Stimulated activated memory B cell treated with anti-CD40 and anti-IgM and Interleukin-4, amounts not matched to agents 10 μg/mL and 1 μg/mL and 100 μg/mL, for 72 hours (primary cell): ENCODE measurements around the gene CECR2.

Source experiments
- ATAC-seq: fragments of 150-1000 bp; cut with Tn5 transposase; 2 replicates; pipeline ENCODE4 v1.10.0; 2021
- H3K27ac Mint-ChIP-seq: one replicate; pipeline ENCODE4 v1.8.0; 2022; ENCODE audit warnings: mild to moderate bottlenecking, mixed read lengths
- H3K27me3 Mint-ChIP-seq: one replicate; pipeline ENCODE4 v1.8.0; 2022; ENCODE audit warnings: mixed read lengths
- H3K36me3 Mint-ChIP-seq: one replicate; pipeline ENCODE4 v1.8.0; 2022; ENCODE audit warnings: mixed read lengths
- H3K4me1 Mint-ChIP-seq: one replicate; pipeline ENCODE4 v1.8.0; 2022; ENCODE audit warnings: mixed read lengths
- H3K4me3 Mint-ChIP-seq: one replicate; pipeline ENCODE4 v1.8.0; 2022; ENCODE audit warnings: mild to moderate bottlenecking, moderate library complexity, mixed read lengths
- H3K9me3 Mint-ChIP-seq: one replicate; pipeline ENCODE4 v1.8.0; 2022; ENCODE audit warnings: mixed read lengths

CECR2 gene

DNA sequence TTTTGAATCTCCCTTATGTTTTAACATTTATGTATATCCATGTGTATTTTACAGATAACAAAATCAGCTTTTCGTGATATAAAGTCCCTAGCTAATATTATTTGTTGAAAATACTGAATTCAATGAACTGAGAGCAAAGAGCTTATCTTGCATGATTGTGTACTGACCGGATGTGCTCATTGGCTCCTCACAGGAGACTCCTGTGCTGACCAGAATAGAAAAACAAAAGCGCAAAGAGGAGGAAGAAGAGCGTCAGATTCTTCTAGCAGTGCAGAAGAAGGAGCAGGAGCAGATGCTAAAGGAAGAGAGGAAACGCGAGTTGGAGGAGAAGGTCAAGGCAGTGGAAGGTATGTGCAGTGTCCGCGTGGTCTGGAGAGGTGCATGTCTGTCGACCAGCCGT lies 154.7 kb downstream of the CECR2 start:
- H3K36me3 Mint-ChIP-seq = no peaks in the 10 kb centered on the region
- H3K27ac Mint-ChIP-seq = no peak overlapping the region
- H3K4me3 Mint-ChIP-seq = no peak overlapping the region
- no peaks in the 10 kb centered on the region for H3K9me3 Mint-ChIP-seq
- peaks cover 6% of the 10 kb centered on the region for H3K4me1 Mint-ChIP-seq
- H3K27me3 Mint-ChIP-seq = peaks cover 60% of the 10 kb centered on the region
- no peak for ATAC-seq

- no peaks in the 10 kb centered on the region for H3K27me3 Mint-ChIP-seq
- no peak for ATAC-seq
Observed at GRCh38 chr22:17536269-17536668, 167.0 kb downstream of the CECR2 start.

GRCh38 chr22:17537155-17537554 lies 167.9 kb downstream of the CECR2 start:
- H3K4me3 Mint-ChIP-seq = no peak overlapping the region
- no peaks in the 10 kb centered on the region for H3K9me3 Mint-ChIP-seq
- no peaks in the 10 kb centered on the region for H3K36me3 Mint-ChIP-seq
- H3K4me1 Mint-ChIP-seq = no peaks in the 10 kb centered on the region
- no peaks in the 10 kb centered on the region for H3K27me3 Mint-ChIP-seq
- ATAC-seq = no peak
- no peak overlapping the region for H3K27ac Mint-ChIP-seq

More at GRCh38 chr22:17536269-17536668, 167.0 kb downstream of the CECR2 start:
- H3K27ac Mint-ChIP-seq = no peak overlapping the region
- no peaks in the 10 kb centered on the region for H3K36me3 Mint-ChIP-seq
- no peaks in the 10 kb centered on the region for H3K4me1 Mint-ChIP-seq
- H3K4me3 Mint-ChIP-seq = no peak overlapping the region
- H3K9me3 Mint-ChIP-seq = no peaks in the 10 kb centered on the region

DNA sequence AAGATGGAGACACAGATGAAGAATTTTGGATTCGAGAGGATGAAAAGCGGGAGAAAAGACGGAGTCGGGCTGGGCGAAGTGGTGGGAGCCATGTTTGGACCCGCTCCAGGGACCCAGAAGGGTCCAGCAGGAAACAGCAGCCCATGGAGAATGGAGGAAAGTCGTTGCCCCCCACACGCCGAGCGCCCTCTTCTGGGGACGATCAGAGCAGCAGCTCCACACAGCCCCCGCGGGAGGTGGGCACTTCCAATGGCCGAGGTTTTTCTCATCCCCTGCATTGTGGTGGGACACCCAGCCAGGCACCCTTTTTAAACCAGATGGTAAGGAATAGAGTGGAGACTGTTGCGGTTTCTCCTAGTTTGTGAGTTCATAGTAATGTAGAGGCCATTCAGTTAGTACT lies 171.2 kb downstream of the CECR2 start:
- Mint-ChIP-seq H3K36me3 (no peaks in the 10 kb centered on the region), H3K27me3 (peaks cover 14% of the 10 kb centered on the region), H3K4me3 (no peak overlapping the region), H3K4me1 (no peaks in the 10 kb centered on the region), H3K9me3 (no peaks in the 10 kb centered on the region), H3K27ac (no peak overlapping the region)
- no peak for ATAC-seq

DNA sequence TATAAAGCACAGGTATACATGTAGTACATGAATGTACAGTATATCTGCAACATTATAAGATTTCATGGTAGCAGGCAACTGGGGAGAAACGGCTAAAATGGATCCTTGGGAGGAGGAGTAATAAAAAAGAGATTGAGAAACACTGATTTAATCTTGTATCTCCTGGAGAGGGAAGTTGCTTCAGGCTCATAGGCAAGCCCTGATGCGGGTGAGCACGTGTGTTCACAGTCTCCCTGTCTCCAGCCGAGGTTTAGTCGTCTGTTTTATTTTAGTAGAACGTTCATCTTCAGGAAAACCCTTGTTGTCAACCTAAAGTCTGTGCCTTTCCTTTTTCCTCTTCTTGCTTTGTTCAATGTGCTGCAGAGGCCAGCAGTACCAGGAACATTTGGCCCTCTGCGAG lies 172.2 kb downstream of the CECR2 start:
- Mint-ChIP-seq H3K4me3 (no peak overlapping the region), H3K27me3 (peaks cover 14% of the 10 kb centered on the region), H3K27ac (no peak overlapping the region), H3K36me3 (no peaks in the 10 kb centered on the region), H3K9me3 (no peaks in the 10 kb centered on the region), H3K4me1 (no peaks in the 10 kb centered on the region)
- ATAC-seq = no peak

- H3K4me1 Mint-ChIP-seq = no peaks in the 10 kb centered on the region
- H3K36me3 Mint-ChIP-seq = no peaks in the 10 kb centered on the region
- no peak overlapping the region for H3K27ac Mint-ChIP-seq
- H3K27me3 Mint-ChIP-seq = peaks cover 14% of the 10 kb centered on the region
- H3K4me3 Mint-ChIP-seq = no peak overlapping the region
- H3K9me3 Mint-ChIP-seq = no peaks in the 10 kb centered on the region
- no peak for ATAC-seq
Observed at GRCh38 chr22:17542452-17542851, 173.2 kb downstream of the CECR2 start.

GRCh38 chr22:17548010-17548755 lies 178.9 kb downstream of the CECR2 start:
- no peaks in the 10 kb centered on the region for H3K9me3 Mint-ChIP-seq
- no peak overlapping the region for H3K27ac Mint-ChIP-seq
- ATAC-seq = peak; percentile 36
- no peaks in the 10 kb centered on the region for H3K36me3 Mint-ChIP-seq
- no peaks in the 10 kb centered on the region for H3K4me1 Mint-ChIP-seq
- peaks cover 6% of the 10 kb centered on the region for H3K27me3 Mint-ChIP-seq
- H3K4me3 Mint-ChIP-seq = no peak overlapping the region

- no peak overlapping the region for H3K4me3 Mint-ChIP-seq
- ATAC-seq = no peak
- no peaks in the 10 kb centered on the region for H3K9me3 Mint-ChIP-seq
- H3K27ac Mint-ChIP-seq = no peak overlapping the region
- H3K27me3 Mint-ChIP-seq = peaks cover under 1% of the 10 kb centered on the region
- H3K36me3 Mint-ChIP-seq = no peaks in the 10 kb centered on the region
- no peaks in the 10 kb centered on the region for H3K4me1 Mint-ChIP-seq
Observed at GRCh38 chr22:17548756-17549035, 179.4 kb downstream of the CECR2 start.

DNA sequence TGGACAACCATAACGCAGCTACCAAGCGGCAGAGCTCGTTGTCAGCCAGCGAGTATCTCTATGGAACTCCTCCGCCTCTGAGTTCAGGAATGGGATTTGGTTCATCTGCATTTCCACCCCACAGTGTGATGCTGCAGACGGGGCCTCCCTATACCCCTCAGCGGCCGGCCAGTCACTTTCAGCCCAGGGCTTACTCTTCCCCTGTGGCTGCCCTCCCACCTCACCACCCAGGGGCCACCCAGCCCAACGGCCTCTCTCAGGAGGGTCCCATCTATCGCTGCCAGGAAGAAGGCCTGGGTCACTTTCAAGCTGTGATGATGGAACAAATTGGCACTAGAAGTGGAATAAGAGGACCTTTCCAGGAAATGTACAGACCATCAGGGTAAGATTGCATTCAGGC lies 179.9 kb downstream of the CECR2 start:
- H3K4me3 Mint-ChIP-seq = no peak overlapping the region
- no peaks in the 10 kb centered on the region for H3K9me3 Mint-ChIP-seq
- no peaks in the 10 kb centered on the region for H3K27me3 Mint-ChIP-seq
- no peaks in the 10 kb centered on the region for H3K36me3 Mint-ChIP-seq
- H3K4me1 Mint-ChIP-seq = no peaks in the 10 kb centered on the region
- peak; percentile 58 for ATAC-seq
- H3K27ac Mint-ChIP-seq = no peak overlapping the region

DNA sequence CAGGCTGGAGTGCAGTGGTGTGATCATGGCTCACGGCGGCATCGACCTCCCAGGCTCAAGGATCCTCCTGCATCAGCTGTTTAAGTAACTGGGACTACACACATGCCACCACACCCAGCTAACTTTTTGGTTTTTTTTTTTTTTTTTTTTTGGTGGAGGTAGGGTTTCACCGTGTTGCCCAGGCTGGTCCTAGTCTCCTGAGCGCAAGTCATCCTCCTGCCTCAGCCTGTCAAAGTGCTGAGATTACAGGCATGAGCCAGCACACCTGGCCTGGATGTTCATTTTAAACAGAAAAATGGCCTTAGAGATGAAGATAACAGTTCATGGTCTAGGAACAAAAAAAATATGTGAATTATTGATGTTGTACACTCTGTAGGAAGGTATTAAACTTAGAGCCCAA lies 180.4 kb downstream of the CECR2 start:
- no peak overlapping the region for H3K4me3 Mint-ChIP-seq
- no peaks in the 10 kb centered on the region for H3K36me3 Mint-ChIP-seq
- H3K4me1 Mint-ChIP-seq = no peaks in the 10 kb centered on the region
- no peaks in the 10 kb centered on the region for H3K9me3 Mint-ChIP-seq
- no peak overlapping the region for H3K27ac Mint-ChIP-seq
- ATAC-seq = no peak
- H3K27me3 Mint-ChIP-seq = no peaks in the 10 kb centered on the region

GRCh38 chr22:17552737-17553136 lies 183.5 kb downstream of the CECR2 start:
- Mint-ChIP-seq H3K27me3 (no peaks in the 10 kb centered on the region), H3K4me1 (no peaks in the 10 kb centered on the region), H3K9me3 (no peaks in the 10 kb centered on the region), H3K27ac (no peak overlapping the region), H3K4me3 (no peak overlapping the region), H3K36me3 (no peaks in the 10 kb centered on the region)
- ATAC-seq = no peak

GRCh38 chr22:17554814-17555213 lies 185.6 kb downstream of the CECR2 start:
- Mint-ChIP-seq H3K36me3 (no peaks in the 10 kb centered on the region), H3K27me3 (peaks cover 13% of the 10 kb centered on the region), H3K27ac (no peak overlapping the region), H3K9me3 (no peaks in the 10 kb centered on the region), H3K4me3 (no peak overlapping the region), H3K4me1 (no peaks in the 10 kb centered on the region)
- ATAC-seq = peak; percentile 80

- H3K4me3 Mint-ChIP-seq = no peak overlapping the region
- H3K27ac Mint-ChIP-seq = no peak overlapping the region
- H3K9me3 Mint-ChIP-seq = no peaks in the 10 kb centered on the region
- H3K36me3 Mint-ChIP-seq = no peaks in the 10 kb centered on the region
- no peak for ATAC-seq
- peaks cover 13% of the 10 kb centered on the region for H3K27me3 Mint-ChIP-seq
- H3K4me1 Mint-ChIP-seq = no peaks in the 10 kb centered on the region
Observed at GRCh38 chr22:17559188-17559587, 189.9 kb downstream of the CECR2 start.

GRCh38 chr22:17562906-17563870 lies 193.9 kb downstream of the CECR2 start, which contains the start of gene SLC25A18:
Gene SLC25A18 (plus strand): TSS chr22:17563498. CDS start chr22:17579945, 16,447 bp downstream.
- H3K4me3 Mint-ChIP-seq = no peak within 1 kb of the TSS
- no peaks in the 10 kb centered on the region for H3K9me3 Mint-ChIP-seq
- ATAC-seq = no peak
- H3K4me1 Mint-ChIP-seq = no peaks in the 10 kb centered on the region
- peaks cover 13% of the 10 kb centered on the region for H3K27me3 Mint-ChIP-seq
- H3K36me3 Mint-ChIP-seq = no peaks in the 10 kb centered on the region
- H3K27ac Mint-ChIP-seq = no peak within 1 kb of the TSS

- no peak for ATAC-seq
- no peaks in the 10 kb centered on the region for H3K36me3 Mint-ChIP-seq
- no peaks in the 10 kb centered on the region for H3K9me3 Mint-ChIP-seq
- H3K4me1 Mint-ChIP-seq = no peaks in the 10 kb centered on the region
- H3K27me3 Mint-ChIP-seq = peaks cover 5% of the 10 kb centered on the region
- H3K4me3 Mint-ChIP-seq = no peak overlapping the region
- H3K27ac Mint-ChIP-seq = no peak overlapping the region
Observed at GRCh38 chr22:17563936-17564391, 194.7 kb downstream of the CECR2 start.
